Upper lobe of left lung (tissue), 4 donors: ENCODE results near the gene TSPOAP1.

Experiments
- CTCF ChIP-seq, 6 experiments: fragments of 450-650 bp in 4 of 6; fragments of 200-600 bp in 2 of 6; sonication (generic) in 2 of 6; IDR thresholded peaks; one replicate each; pipeline ENCODE4 v1.5.1; 2016 to 2019; ENCODE audit warnings: antibody characterized with exemption in 6 of 6
- POLR2A ChIP-seq, 4 donors: fragments of 450-650 bp; IDR thresholded peaks; one replicate each; pipeline ENCODE4 v1.5.1; 2016 to 2017; ENCODE audit warnings: antibody characterized with exemption in 4 of 4, mild to moderate bottlenecking in 2 of 4

- peak; percentile 6 to 95 (median 86) for TF ChIP-seq POLR2A (IDR thresholded peaks at IDR 0.05)
- peak in 4 of 6 experiments; percentile 29 to 66 (median 49) for TF ChIP-seq CTCF (IDR thresholded peaks at IDR 0.05)
Observed at GRCh38 chr17:58351831-58352595, 23.4 kb upstream of the TSPOAP1 start, which contains the start of gene SUPT4H1.
